IMR-90 (cell line): Measurements from ENCODE around the gene ZCWPW1. TPM values are rescaled to one million over a fixed set of nuclear protein-coding genes. Genes with fewer than 3 reads are reported as not detected.

Experiments
- ATAC-seq: fragments of 200-7000 bp; cut with Tn5 transposase; 2 replicates; pipeline ENCODE4 v1.9.1; 2020; ENCODE audit warnings: low read depth, mild to moderate bottlenecking, moderate library complexity
- BruUV-seq: library from RNA; stranded (reverse); fragments of 400-500 nt; replicated peaks from 2 replicates; lab custom pipeline; 2021; lab: Mats Ljungman, UMichigan
- CTCF ChIA-PET: fragments of 300-600 bp; formaldehyde crosslinking; extraction: SDS; loops from one replicate; lab custom pipeline; 2021; ENCODE audit warnings: antibody characterized with exemption; lab: Yijun Ruan, JAX
- POLR2A ChIA-PET: fragments of 300-600 bp; sonication (Branson Sonifier 250); formaldehyde crosslinking; loops from one replicate; lab custom pipeline; 2022; ENCODE audit warnings: antibody characterized with exemption; ENCODE audit not compliant: unreplicated experiment; lab: Charles Lee
- DNase-seq: peaks from one replicate; pipeline ENCODE4 v3.0.0; 2013
- H2AFZ ChIP-seq: replicated peaks from 2 replicates; pipeline ENCODE3; 2013; ENCODE audit warnings: low read length, mild to moderate bottlenecking; ENCODE audit not compliant: poor library complexity
- H2AK5ac ChIP-seq: 2 replicates; pipeline ENCODE4 v1.6.1; 2013; ENCODE audit warnings: low read depth, low read length, inconsistent platforms
- H2AK9ac ChIP-seq: replicated peaks from 2 replicates; pipeline ENCODE3; 2013; ENCODE audit warnings: mild to moderate bottlenecking, low read depth, low read length, moderate library complexity; ENCODE audit not compliant: poor library complexity
- H2BK120ac ChIP-seq: 2 replicates; pipeline ENCODE4 v1.6.1; 2013; ENCODE audit warnings: low read depth, low read length, inconsistent platforms
- H2BK15ac ChIP-seq: 3 replicates; pipeline ENCODE4 v1.6.1; 2013; ENCODE audit warnings: low read depth, low read length, inconsistent platforms
- H2BK20ac ChIP-seq: 2 replicates; pipeline ENCODE4 v1.6.1; 2013; ENCODE audit warnings: low read depth, mild to moderate bottlenecking, inconsistent platforms, low read length, moderate library complexity
- H2BK5ac ChIP-seq: 2 replicates; pipeline ENCODE4 v1.6.1; 2013; ENCODE audit warnings: mild to moderate bottlenecking, low read depth, low read length, inconsistent platforms; ENCODE audit not compliant: poor library complexity, severe bottlenecking
- H3K14ac ChIP-seq: replicated peaks from 2 replicates; pipeline ENCODE4 v1.6.1; 2013; ENCODE audit warnings: low read depth, low read length, inconsistent platforms
- H3K18ac ChIP-seq: 2 replicates; pipeline ENCODE4 v1.6.1; 2013; ENCODE audit warnings: low read depth, low read length, control low read depth
- H3K23ac ChIP-seq: 2 replicates; pipeline ENCODE4 v1.6.1; 2013; ENCODE audit warnings: low read depth, low read length, inconsistent platforms
- H3K27ac ChIP-seq: 2 replicates; pipeline ENCODE4 v1.5.1; 2013; ENCODE audit warnings: mild to moderate bottlenecking, control low read depth, low read length; ENCODE audit not compliant: insufficient read depth
- H3K27me3 ChIP-seq: 2 replicates; pipeline ENCODE4 v1.6.1; 2013; ENCODE audit warnings: low read length; ENCODE audit not compliant: control insufficient read depth, insufficient read depth
- H3K36me3 ChIP-seq: 2 replicates; pipeline ENCODE4 v1.6.1; 2013; ENCODE audit warnings: low read length, mixed read lengths; ENCODE audit not compliant: control insufficient read depth, insufficient read depth
- H3K4ac ChIP-seq: 2 replicates; pipeline ENCODE4 v1.6.1; 2013; ENCODE audit warnings: low read depth, low read length, inconsistent platforms
- H3K4me1 ChIP-seq: 2 replicates; pipeline ENCODE4 v1.6.1; 2013; ENCODE audit warnings: low read length, mixed read lengths; ENCODE audit not compliant: control insufficient read depth, insufficient read depth
- H3K4me2 ChIP-seq: 2 replicates; pipeline ENCODE4 v1.6.1; 2013; ENCODE audit warnings: low read depth, mild to moderate bottlenecking, control low read depth, low read length, moderate library complexity
- H3K4me3 ChIP-seq: 2 replicates; pipeline ENCODE4 v1.5.1; 2013; ENCODE audit warnings: low read depth, mild to moderate bottlenecking, control low read depth, low read length, moderate library complexity; ENCODE audit not compliant: insufficient read depth
- H3K56ac ChIP-seq: 2 replicates; pipeline ENCODE4 v1.6.1; 2013; ENCODE audit warnings: low read length, inconsistent platforms; ENCODE audit not compliant: insufficient read depth; ENCODE audit errors: extremely low read depth
- H3K79me1 ChIP-seq, 2 experiments: 2 replicates each; pipeline ENCODE4 v1.6.1; 2013; ENCODE audit warnings: low read length in 2 of 2, inconsistent platforms in 1 of 2, low read depth in 1 of 2
- H3K9ac ChIP-seq: 2 replicates; pipeline ENCODE4 v1.6.1; 2013; ENCODE audit warnings: low read depth, low read length, control low read depth
- H3K9me1 ChIP-seq: 2 replicates; pipeline ENCODE4 v1.6.1; 2013; ENCODE audit warnings: low read length, inconsistent platforms; ENCODE audit not compliant: insufficient read depth
- H3K9me3 ChIP-seq: 2 replicates; pipeline ENCODE4 v1.6.1; 2013; ENCODE audit warnings: low read length; ENCODE audit not compliant: control insufficient read depth, insufficient read depth
- H4K20me1 ChIP-seq: 2 replicates; pipeline ENCODE4 v1.6.1; 2013; ENCODE audit warnings: low read length, inconsistent platforms; ENCODE audit not compliant: insufficient read depth
- H4K5ac ChIP-seq: 2 replicates; pipeline ENCODE4 v1.6.1; 2013; ENCODE audit warnings: mild to moderate bottlenecking, low read depth, low read length, control low read depth
- H4K8ac ChIP-seq, 2 experiments: 2 replicates each; pipeline ENCODE4 v1.6.1; 2013; ENCODE audit warnings: low read depth in 2 of 2, low read length in 2 of 2, control low read depth in 1 of 2, inconsistent platforms in 1 of 2
- H4K91ac ChIP-seq: 2 replicates; pipeline ENCODE4 v1.6.1; 2013; ENCODE audit warnings: low read depth, low read length, inconsistent platforms; ENCODE audit not compliant: insufficient read depth
- CEBPB ChIP-seq: IDR thresholded peaks from 2 replicates; pipeline ENCODE4 v1.6.1; 2012; ENCODE audit warnings: low read depth, low read length, improper control_type of control experiment
- CTCF ChIP-seq: conservative IDR thresholded peaks from 2 replicates; pipeline ENCODE4 v1.5.1; 2012; ENCODE audit warnings: mild to moderate bottlenecking, low read depth, low read length, improper control_type of control experiment
- FOS ChIP-seq: fragments of 150-350 bp; IDR thresholded peaks from 2 replicates; pipeline ENCODE4 v1.6.1; 2016; ENCODE audit warnings: low read depth, low read length
- MAFK ChIP-seq: IDR thresholded peaks from 2 replicates; pipeline ENCODE4 v1.6.1; 2012; ENCODE audit warnings: low read depth, low read length, improper control_type of control experiment
- MAZ ChIP-seq: IDR thresholded peaks from 2 replicates; pipeline ENCODE4 v1.6.1; 2012; ENCODE audit warnings: low read depth, mild to moderate bottlenecking, low read length, improper control_type of control experiment, moderate library complexity, borderline replicate concordance
- MXI1 ChIP-seq: IDR thresholded peaks from 2 replicates; pipeline ENCODE4 v1.6.1; 2012; ENCODE audit warnings: low read depth, mild to moderate bottlenecking, low read length, moderate library complexity, borderline replicate concordance
- POLR2A ChIP-seq: IDR thresholded peaks from 2 replicates; pipeline ENCODE4 v1.6.1; 2012; ENCODE audit warnings: mild to moderate bottlenecking, low read depth, low read length
- RAD21 ChIP-seq: IDR thresholded peaks from 2 replicates; pipeline ENCODE4 v1.6.1; 2012; ENCODE audit warnings: low read length, improper control_type of control experiment
- RFX5 ChIP-seq: IDR thresholded peaks from 2 replicates; pipeline ENCODE4 v1.8.0; 2012; ENCODE audit warnings: low read depth, mild to moderate bottlenecking, low read length, moderate library complexity
- SMC3 ChIP-seq: fragments of 150-350 bp; IDR thresholded peaks from 2 replicates; pipeline ENCODE4 v1.6.1; 2016; ENCODE audit warnings: low read depth, mild to moderate bottlenecking, antibody characterized with exemption, low read length, moderate library complexity
- USF2 ChIP-seq: fragments of 150-350 bp; IDR thresholded peaks from 2 replicates; pipeline ENCODE4 v1.6.1; 2017; ENCODE audit warnings: mild to moderate bottlenecking, antibody characterized with exemption, low read length, low read depth
- WGBS, 2 experiments: methylation state at CpG; one replicate each; pipeline versions ENCODE4 v1.1.5 to v1.1.7; 2013; ENCODE audit warnings: missing lambda C conversion rate in 2 of 2; ENCODE audit not compliant: insufficient read length in 1 of 2; ENCODE audit errors: extremely low coverage in 2 of 2; 5-methylcytosine and 5-hydroxymethylcytosine counted together
- dilution Hi-C: fragments of 300-500 bp; cut with HindIII; formaldehyde crosslinking; loops from one replicate; pipeline ENCODE4 v1.14.3; 2018; ENCODE audit warnings: low sequenced_read_pairs; ENCODE audit not compliant: unreplicated experiment
- in situ Hi-C: fragments of 300-500 bp; cut with MboI; formaldehyde crosslinking; loops from 3 replicates; pipeline ENCODE4 v1.14.3; 2019; ENCODE audit warnings: low sequenced_read_pairs, inconsistent platforms, mixed read lengths
- intact Hi-C: fragments of 100-400 bp; cut with micrococcal nuclease; formaldehyde crosslinking; loops from 2 replicates; pipeline ENCODE4 v1.10.0; 2022
- polyA plus RNA-seq, 3 experiments: library from polyadenylated mRNA; depleted of rRNA; stranded (reverse); fragments of >200 nt; gene quantifications; 2 replicates each; pipeline ENCODE4 v1.2.3, GENCODE V29; 2012; ENCODE audit warnings: low replicate concordance in 1 of 3
- total RNA-seq: library from RNA; depleted of rRNA; stranded (reverse); fragments of >200 nt; gene quantifications from 2 replicates; pipeline ENCODE4 v1.2.3, GENCODE V29; 2012

Gene ZCWPW1
- total and polyA plus RNA-seq, 2 of the 4 experiments (the other 2 are of a cell fraction): 0.72 to 1.3 TPM

- Histone ChIP-seq H4K5ac (no peak overlapping the region), H4K20me1 (no peaks in the 10 kb centered on the region), H3K4me3 (no peak overlapping the region), H3K27me3 (peaks cover 54% of the 10 kb centered on the region), H3K4ac (no peak overlapping the region), H4K91ac (no peak overlapping the region), H2AK9ac (no peak overlapping the region), H2BK15ac (no peak overlapping the region), H3K9me1 (no peaks in the 10 kb centered on the region), H2AFZ (no peak overlapping the region), H2BK20ac (no peak overlapping the region), H3K4me1 (no peaks in the 10 kb centered on the region; the same call in 1 of the 2 replicates), H3K9ac (no peak overlapping the region), H3K79me1 (no peaks in the 10 kb centered on the region), H3K4me2 (no peak overlapping the region), H2BK120ac (no peak overlapping the region), H2AK5ac (no peak overlapping the region), H3K36me3 (no peaks in the 10 kb centered on the region), H3K14ac (no peak overlapping the region), H3K9me3 (no peaks in the 10 kb centered on the region), H3K56ac (no peak overlapping the region), H3K18ac (no peak overlapping the region), H4K8ac (no peak overlapping the region), H3K23ac (no peak overlapping the region), H3K27ac (no peak overlapping the region), H2BK5ac (no peak overlapping the region)
- ATAC-seq (no peak), DNase-seq (no peak)
- TF ChIP-seq USF2 (no peak), RAD21 (no peak), MAZ (no peak), RFX5 (no peak), POLR2A (no peak), FOS (no peak), MXI1 (no peak), CTCF (no peak), MAFK (no peak), CEBPB (no peak), SMC3 (no peak)
- CTCF ChIA-PET: no interaction called here
- BruUV-seq: no TSS peak
- intact Hi-C loops: no loop called here
- dilution Hi-C loops: no loop called here
- POLR2A ChIA-PET: no interaction called here
- in situ Hi-C loops: no loop called here
- WGBS, 2 experiments: no CpG with 5 or more reads among the region's 2 CpGs
Observed at GRCh38 chr7:100402241-100402640, 26.3 kb downstream of the ZCWPW1 start.
